HepG2 (cell line): ENCODE measurements around the gene TOX2. TPM values are rescaled to one million over a fixed set of nuclear protein-coding genes. Genes with fewer than 3 reads are reported as not detected.

Experiments used
- ATAC-seq: fragments of 200-7000 bp; cut with Tn5 transposase; 3 replicates; pipeline ENCODE4 v1.9.1; 2020; ENCODE audit warnings: mild to moderate bottlenecking, moderate library complexity
- BruUV-seq: library from RNA; stranded (reverse); fragments of 400-500 nt; replicated peaks from 2 replicates; lab custom pipeline; 2021; lab: Mats Ljungman, UMichigan
- CTCF ChIA-PET: fragments of 300-600 bp; formaldehyde crosslinking; extraction: SDS; loops from one replicate; lab custom pipeline; 2021; ENCODE audit warnings: low total read pairs, inconsistent platforms, low intra/inter-chr PET ratio; lab: Yijun Ruan, JAX
- POLR2A ChIA-PET: fragments of 350-600 bp; sonication (Branson Sonifier 250); formaldehyde crosslinking; loops from one replicate; lab custom pipeline; 2020; ENCODE audit warnings: antibody characterized with exemption, inconsistent platforms; lab: Yijun Ruan, JAX
- DNase-seq: peaks from one replicate; pipeline ENCODE4 v3.0.0-alpha.2; 2015; ENCODE audit warnings: low spot score
- FAIRE-seq: peaks from 3 replicates; lab custom pipeline; 2011; peaks lifted over from hg19 to GRCh38; lab: Jason Lieb, UNC
- H2AFZ ChIP-seq: one replicate; pipeline ENCODE4 v1.6.1; 2011; ENCODE audit warnings: low read length, inconsistent platforms
- H3K27ac ChIP-seq: fragments of 300-600 bp; 3 replicates; pipeline ENCODE4 v1.8.0; 2011; ENCODE audit warnings: mixed run types, mild to moderate bottlenecking, mixed read lengths, low read length, inconsistent platforms; ENCODE audit not compliant: insufficient read depth; ENCODE audit errors: extremely low read length
- H3K27me3 ChIP-seq, 2 experiments: fragments of 200-600 bp in 1 of 2; 2 replicates in 1 of 2; 3 replicates in 1 of 2; pipeline versions ENCODE4 v1.6.0 to v1.8.0; 2011; ENCODE audit warnings: low read length in 2 of 2, mild to moderate bottlenecking in 2 of 2, moderate library complexity in 2 of 2, inconsistent platforms in 1 of 2; ENCODE audit not compliant: insufficient read depth in 2 of 2, control insufficient read depth in 1 of 2
- H3K36me3 ChIP-seq, 2 experiments: fragments of 200-600 bp in 1 of 2; replicated peaks in 1 of 2; 2 replicates in 1 of 2; 3 replicates in 1 of 2; pipeline versions ENCODE4 v1.5.1 to v1.8.0; 2011; ENCODE audit warnings: low read length in 2 of 2, inconsistent platforms in 1 of 2; ENCODE audit not compliant: insufficient read depth in 2 of 2, control insufficient read depth in 1 of 2
- H3K4me1 ChIP-seq: 2 replicates; pipeline ENCODE4 v1.5.1; 2012; ENCODE audit warnings: low read length, inconsistent platforms; ENCODE audit not compliant: insufficient read depth
- H3K4me2 ChIP-seq: 2 replicates; pipeline ENCODE4 v1.6.0; 2011; ENCODE audit warnings: low read depth, low read length, inconsistent platforms
- H3K4me3 ChIP-seq, 3 experiments: fragments of 200-600 bp in 1 of 3; sonication (generic), shearing (Covaris generic) in 1 of 3; replicated peaks in 1 of 3; 2 replicates each; pipeline ENCODE4 v1.5.1; 2011 to 2016; ENCODE audit warnings: low read length in 3 of 3, inconsistent platforms in 2 of 3, low read depth in 2 of 3, mild to moderate bottlenecking in 2 of 3, control low read depth in 1 of 3, mixed read lengths in 1 of 3; ENCODE audit not compliant: insufficient read depth in 1 of 3
- H3K79me2 ChIP-seq: one replicate; pipeline ENCODE4 v1.6.1; 2011; ENCODE audit warnings: low read length, inconsistent platforms; ENCODE audit not compliant: insufficient read depth
- H3K9ac ChIP-seq: 2 replicates; pipeline ENCODE4 v1.6.0; 2011; ENCODE audit warnings: mild to moderate bottlenecking, low read depth, low read length, inconsistent platforms; ENCODE audit not compliant: insufficient read depth
- H3K9me3 ChIP-seq: 2 replicates; pipeline ENCODE4 v1.5.1; 2012; ENCODE audit warnings: mild to moderate bottlenecking, low read length
- H4K20me1 ChIP-seq: 2 replicates; pipeline ENCODE4 v1.6.0; 2011; ENCODE audit warnings: inconsistent platforms, mild to moderate bottlenecking, low read length, moderate library complexity; ENCODE audit not compliant: insufficient read depth
- AHR ChIP-seq: IDR thresholded peaks from 2 replicates; pipeline ENCODE4 v1.6.1; 2018; ENCODE audit warnings: missing genetic modification reagents, missing compliant biosample characterization
- ARNTL ChIP-seq: sonication (generic); formaldehyde crosslinking; IDR thresholded peaks from 2 replicates; pipeline ENCODE4 v1.4.0; 2020; ENCODE audit warnings: mild to moderate bottlenecking, missing genetic modification reagents
- CERS6 ChIP-seq: sonication (generic); formaldehyde crosslinking; IDR thresholded peaks from 2 replicates; pipeline ENCODE4 v1.5.0; 2020; ENCODE audit warnings: missing genetic modification reagents
- DNMT1 ChIP-seq: sonication (generic); formaldehyde crosslinking; IDR thresholded peaks from 2 replicates; pipeline ENCODE4 v1.5.1; 2020; ENCODE audit warnings: mild to moderate bottlenecking, missing genetic modification reagents
- KLF16 ChIP-seq, 2 experiments: sonication (generic) in 1 of 2; formaldehyde crosslinking in 1 of 2; IDR thresholded peaks; 2 replicates each; pipeline versions ENCODE4 v1.6.1 to v1.8.0; 2016 to 2023; ENCODE audit warnings: missing genetic modification reagents in 2 of 2, missing compliant biosample characterization in 1 of 2
- MIER2 ChIP-seq: IDR thresholded peaks from 2 replicates; pipeline ENCODE4 v1.6.1; 2016; ENCODE audit warnings: missing biosample characterization, missing genetic modification reagents
- PITX1 ChIP-seq: sonication (generic); formaldehyde crosslinking; IDR thresholded peaks from 2 replicates; pipeline ENCODE4 v1.5.1; 2020; ENCODE audit warnings: mild to moderate bottlenecking, missing genetic modification reagents
- RBFOX2 ChIP-seq: fragments of 200-400 bp; formaldehyde crosslinking; IDR thresholded peaks from 2 replicates; pipeline ENCODE4 v1.6.1; 2017; ENCODE audit warnings: low read depth, mild to moderate bottlenecking, low read length
- UBTF ChIP-seq: sonication (generic); formaldehyde crosslinking; IDR thresholded peaks from 2 replicates; pipeline ENCODE4 v1.4.0; 2020; ENCODE audit warnings: mild to moderate bottlenecking, missing genetic modification reagents
- ZNF543 ChIP-seq: sonication (generic); formaldehyde crosslinking; IDR thresholded peaks from 2 replicates; pipeline ENCODE4 v1.4.0; 2020; ENCODE audit warnings: mild to moderate bottlenecking, missing genetic modification reagents
- ZNF704 ChIP-seq: sonication (generic); formaldehyde crosslinking; IDR thresholded peaks from 2 replicates; pipeline ENCODE4 v1.8.1; 2023; ENCODE audit warnings: mild to moderate bottlenecking, inconsistent platforms, moderate library complexity, missing genetic modification reagents, borderline replicate concordance
- ZNF800 ChIP-seq: sonication (generic); formaldehyde crosslinking; IDR thresholded peaks from 2 replicates; pipeline ENCODE4 v1.4.0; 2020; ENCODE audit warnings: missing genetic modification reagents
- WGBS: methylation state at CpG from one replicate; pipeline ENCODE4 v1.1.6; 2017; ENCODE audit warnings: low lambda C conversion rate; 5-methylcytosine and 5-hydroxymethylcytosine counted together
- in situ Hi-C: cut with HindIII; loops from 2 replicates; pipeline ENCODE4 v1.10.0; 2017; ENCODE audit warnings: low pct_unique_long_range_greater_than_20kb; ENCODE audit not compliant: extremely low pct_ligation_motif_present
- intact Hi-C: fragments of 100-400 bp; cut with micrococcal nuclease; formaldehyde crosslinking; loops from one replicate; pipeline ENCODE4 v1.10.0; 2022; ENCODE audit not compliant: unreplicated experiment
- polyA plus RNA-seq, 8 experiments: library from polyadenylated mRNA; depleted of rRNA in 3 of 8; stranded (reverse) in 7 of 8; unstranded in 1 of 8; fragments of >200 nt; fragmentation: Illumina TruSeq in 4 of 8; extraction: Trizol in 4 of 8; gene quantifications; 2 replicates each; pipeline versions ENCODE4 v1.2.1 to v1.2.3, GENCODE V29; 2011 to 2016; ENCODE audit warnings: low read depth in 4 of 8, missing spikeins in 1 of 8, mixed read lengths in 1 of 8; ENCODE audit not compliant: insufficient read depth in 1 of 8
- total RNA-seq, 5 experiments: library from RNA; depleted of rRNA; stranded (reverse); fragments of >200 nt; fragmentation: Illumina TruSeq; extraction: Trizol; gene quantifications; 2 replicates each; pipeline ENCODE4 v1.2.3, GENCODE V29; 2016; ENCODE audit warnings: low read depth in 1 of 5

TOX2 gene
- total and polyA plus RNA-seq, 2 of the 13 experiments (the other 11 are each of a cell fraction or from before 2014, with no cell fraction given) = not detected

GRCh38 chr20:43895235-43895634, 19.4 kb upstream of the TOX2 start:
- H3K4me1 ChIP-seq = 0 out of 2 replicates have a peak, but pooled peaks cover 4% of the 10 kb centered on the region
- no peak overlapping the region for H3K4me3 ChIP-seq
- in situ Hi-C loops = no loop called here
- no peak overlapping the region for H3K27ac ChIP-seq
- POLR2A ChIA-PET = no interaction called here
- H3K79me2 ChIP-seq = no peaks in the 10 kb centered on the region
- BruUV-seq = no TSS peak
- WGBS = 2% methylated on average over 4 of the region's 4 CpGs
- no peak overlapping the region for H2AFZ ChIP-seq
- no peaks in the 10 kb centered on the region for H3K36me3 ChIP-seq
- TF ChIP-seq MIER2 (CRISPR knock-in tag) (no peak), UBTF (CRISPR knock-in tag) (no peak), CERS6 (CRISPR knock-in tag) (no peak), KLF16 (CRISPR knock-in tag; IDR thresholded peaks at IDR 0.05) (no peak), ZNF704 (CRISPR knock-in tag) (no peak), DNMT1 (CRISPR knock-in tag) (no peak), RBFOX2 (no peak), PITX1 (CRISPR knock-in tag) (no peak), ZNF800 (CRISPR knock-in tag) (no peak), ARNTL (CRISPR knock-in tag) (no peak), ZNF543 (CRISPR knock-in tag) (no peak), AHR (CRISPR knock-in tag) (no peak)
- H3K4me2 ChIP-seq = no peak overlapping the region
- DNase-seq (no peak), ATAC-seq (no peak), FAIRE-seq (no peak)
- no peaks in the 10 kb centered on the region for H3K9me3 ChIP-seq
- intact Hi-C loops = no loop called here
- no peaks in the 10 kb centered on the region; a peak in 1 of 5 replicates for H3K27me3 ChIP-seq
- H4K20me1 ChIP-seq = no peaks in the 10 kb centered on the region
- CTCF ChIA-PET = no interaction called here
- no peak overlapping the region for H3K9ac ChIP-seq
